Measurements from ENCODE around the gene CRYZL1. TPM values are rescaled to one million over a fixed set of nuclear protein-coding genes. Genes with fewer than 3 reads are reported as not detected.
A peak's percentile ranks its signal among the peaks of the same experiment; 100 is the strongest.
"Not testable (repeated sequence)": the region's sequence is repeated elsewhere in the genome, so short reads cannot be mapped to it uniquely, and the experiment has no call there.

The CRYZL1 gene
- total and polyA plus RNA-seq, 4 experiments from 2014 or later: 34.4 to 64.2 (median 51.3) TPM

GRCh38 chr21:33626151-33626550, 15.4 kb downstream of the CRYZL1 start:
- ChIA-PET POLR2A (ENCODE audit: partially characterized antibody) (interaction anchor here (0.7 kb wide), 1 partner anchor 855 kb away, joined by 3 read pairs; no protein-coding TSS in a partner anchor), CTCF (ENCODE audit: partially characterized antibody) (interaction anchor here (2.7 kb wide), 1 partner anchor 21 kb away, joined by 15 read pairs; no protein-coding TSS in a partner anchor)
- H3K4me1 Mint-ChIP-seq; H3K27ac ChIP-seq (ENCODE audit: low read depth, low read length); intact Hi-C loops (cut with micrococcal nuclease); H3K9me3 ChIP-seq (ENCODE audit: control insufficient read depth in 1 of 2, low read length in 2 of 2); H3K4me3 ChIP-seq (ENCODE audit: low read length in 2 of 2); H3K27ac Mint-ChIP-seq; H3K4me1 ChIP-seq (ENCODE audit: insufficient read depth, low read length); H3K27me3 ChIP-seq (ENCODE audit: insufficient read depth, low read length); DNase-seq; H3K27me3 Mint-ChIP-seq; H3K4me3 Mint-ChIP-seq; H3K9me3 Mint-ChIP-seq: not testable (repeated sequence)
- peaks cover 17% of the 10 kb centered on the region for H3K36me3 ChIP-seq (ENCODE audit: insufficient read depth, low read length)
- H3K36me3 Mint-ChIP-seq: peaks cover 16 to 38% of the 10 kb centered on the region in 2 donors

GRCh38 chr21:33622253-33622652, 19.3 kb downstream of the CRYZL1 start:
- no peak for DNase-seq
- Histone ChIP-seq H3K9me3 (ENCODE audit: control insufficient read depth in 1 of 2, low read length in 2 of 2) (no peaks in the 10 kb centered on the region), H3K36me3 (ENCODE audit: insufficient read depth, low read length) (peaks cover 13% of the 10 kb centered on the region), H3K27me3 (ENCODE audit: insufficient read depth, low read length) (no peaks in the 10 kb centered on the region), H3K4me3 (ENCODE audit: low read length in 2 of 2) (no peak overlapping the region), H3K27ac (ENCODE audit: low read depth, low read length) (no peak overlapping the region), H3K4me1 (ENCODE audit: insufficient read depth, low read length) (no peaks in the 10 kb centered on the region)
- Mint-ChIP-seq H3K9me3 (peaks cover 0 to 2% (median 0%) of the 10 kb centered on the region in 8 donors), H3K4me3 (no peak overlapping the region), H3K36me3 (peaks cover 31 to 43% of the 10 kb centered on the region in 2 donors), H3K27ac (peak overlapping the region in 3 of 7 donors; percentile 13 to 57 (median 50)), H3K27me3 (no peaks in the 10 kb centered on the region), H3K4me1 (peaks cover 0 to 3% (median under 1%) of the 10 kb centered on the region in 4 donors)
- POLR2A ChIA-PET (ENCODE audit: partially characterized antibody): no interaction called here
- CTCF ChIA-PET (ENCODE audit: partially characterized antibody): interaction anchor here (0.5 to 1.6 kb wide), 2 partner anchors 17 to 246 kb away, joined by 3 to 13 read pairs; no protein-coding TSS in a partner anchor
- intact Hi-C loops (cut with micrococcal nuclease): no loop called here

DNA sequence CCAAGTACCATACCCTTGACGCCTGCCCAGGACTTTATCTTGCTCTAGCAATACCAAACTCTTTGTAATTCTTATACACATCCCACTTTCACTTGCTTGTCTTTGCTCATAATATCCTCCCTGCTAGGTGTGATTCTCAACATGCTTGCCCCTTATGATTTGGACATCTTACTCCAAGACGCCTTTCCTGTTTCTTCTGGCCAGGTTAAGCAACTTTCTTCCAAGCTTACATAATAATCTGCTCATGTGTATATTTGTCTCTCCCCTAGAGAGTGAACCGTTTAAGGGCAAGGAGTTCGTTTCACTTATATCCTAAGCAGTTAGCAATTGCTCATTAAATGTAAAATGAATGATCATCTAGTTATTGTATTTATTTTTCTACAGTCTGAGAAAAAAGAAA, 21.8 kb downstream of the CRYZL1 start:
- no peaks in the 10 kb centered on the region for H3K27me3 Mint-ChIP-seq

DNA sequence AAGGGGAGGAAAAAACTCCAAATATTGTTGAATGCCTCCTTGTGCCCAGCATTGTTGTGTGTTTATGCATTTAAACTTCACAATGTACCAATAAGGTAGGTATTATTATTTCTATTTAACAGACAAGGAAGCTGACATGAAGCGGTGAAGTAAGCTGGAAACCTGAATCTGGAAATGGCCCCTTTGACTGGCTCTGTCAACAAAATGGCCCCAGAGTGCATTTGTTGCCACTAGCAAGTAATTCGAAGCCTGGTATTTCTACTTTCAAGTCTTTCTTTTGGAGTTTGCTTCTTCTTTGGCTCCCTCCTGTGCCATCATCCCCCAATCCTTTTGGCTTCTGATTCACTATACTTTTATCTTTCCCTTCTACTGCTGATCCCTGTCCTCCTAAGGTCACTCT, 23.1 kb downstream of the CRYZL1 start:
- ChIA-PET CTCF (ENCODE audit: partially characterized antibody) (interaction anchor here (3.0 kb wide), 1 partner anchor 12 kb away, joined by 19 read pairs; no protein-coding TSS in a partner anchor), POLR2A (ENCODE audit: partially characterized antibody) (no interaction called here)
- Mint-ChIP-seq H3K27ac (peak overlapping the region in 2 of 7 donors; percentile 20 to 86), H3K36me3 (peaks cover 31 to 56% of the 10 kb centered on the region in 2 donors), H3K4me1 (no peaks in the 10 kb centered on the region), H3K4me3 (no peak overlapping the region), H3K9me3 (peaks cover 0 to 2% (median 0%) of the 10 kb centered on the region in 8 donors), H3K27me3 (no peaks in the 10 kb centered on the region)
- intact Hi-C loops (cut with micrococcal nuclease): no loop called here
- Histone ChIP-seq H3K4me1 (ENCODE audit: insufficient read depth, low read length) (no peaks in the 10 kb centered on the region), H3K4me3 (ENCODE audit: low read length in 2 of 2) (no peak overlapping the region), H3K9me3 (ENCODE audit: control insufficient read depth in 1 of 2, low read length in 2 of 2) (no peaks in the 10 kb centered on the region), H3K27ac (ENCODE audit: low read depth, low read length) (no peak overlapping the region), H3K36me3 (ENCODE audit: insufficient read depth, low read length) (peaks cover 8% of the 10 kb centered on the region), H3K27me3 (ENCODE audit: insufficient read depth, low read length) (no peaks in the 10 kb centered on the region)
- DNase-seq: no peak

More for the DNA sequence above, 21.8 kb downstream of the CRYZL1 start:
- Histone ChIP-seq H3K4me3 (ENCODE audit: low read length in 2 of 2) (no peak overlapping the region), H3K27ac (ENCODE audit: low read depth, low read length) (no peak overlapping the region), H3K36me3 (ENCODE audit: insufficient read depth, low read length) (peaks cover 13% of the 10 kb centered on the region), H3K27me3 (ENCODE audit: insufficient read depth, low read length) (no peaks in the 10 kb centered on the region), H3K9me3 (ENCODE audit: control insufficient read depth in 1 of 2, low read length in 2 of 2) (no peaks in the 10 kb centered on the region), H3K4me1 (ENCODE audit: insufficient read depth, low read length) (no peaks in the 10 kb centered on the region)
- H3K36me3 Mint-ChIP-seq: peaks cover 30 to 52% of the 10 kb centered on the region in 2 donors
- ChIA-PET CTCF (ENCODE audit: partially characterized antibody) (interaction anchor here (3.0 kb wide), 1 partner anchor 14 kb away, joined by 19 read pairs; no protein-coding TSS in a partner anchor), POLR2A (ENCODE audit: partially characterized antibody) (no interaction called here)
- no peak overlapping the region for H3K4me3 Mint-ChIP-seq
- DNase-seq: no peak
- H3K4me1 Mint-ChIP-seq: no peaks in the 10 kb centered on the region
- H3K27ac Mint-ChIP-seq: peak overlapping the region in 1 of 7 donors; percentile 55
- intact Hi-C loops (cut with micrococcal nuclease): no loop called here
- H3K9me3 Mint-ChIP-seq: peaks cover 0 to 2% (median 0%) of the 10 kb centered on the region in 8 donors

GRCh38 chr21:33617565-33617964, 24.0 kb downstream of the CRYZL1 start:
- peaks cover 33 to 58% of the 10 kb centered on the region in 2 donors for H3K36me3 Mint-ChIP-seq
- H3K36me3 ChIP-seq (ENCODE audit: insufficient read depth, low read length); POLR2A ChIA-PET (ENCODE audit: partially characterized antibody); H3K27ac Mint-ChIP-seq; H3K4me3 ChIP-seq (ENCODE audit: low read length in 2 of 2); H3K4me3 Mint-ChIP-seq; H3K27me3 ChIP-seq (ENCODE audit: insufficient read depth, low read length); H3K9me3 ChIP-seq (ENCODE audit: control insufficient read depth in 1 of 2, low read length in 2 of 2); H3K9me3 Mint-ChIP-seq; intact Hi-C loops (cut with micrococcal nuclease); H3K27ac ChIP-seq (ENCODE audit: low read depth, low read length); DNase-seq; CTCF ChIA-PET (ENCODE audit: partially characterized antibody); H3K4me1 ChIP-seq (ENCODE audit: insufficient read depth, low read length); H3K27me3 Mint-ChIP-seq; H3K4me1 Mint-ChIP-seq: not testable (repeated sequence)

DNA sequence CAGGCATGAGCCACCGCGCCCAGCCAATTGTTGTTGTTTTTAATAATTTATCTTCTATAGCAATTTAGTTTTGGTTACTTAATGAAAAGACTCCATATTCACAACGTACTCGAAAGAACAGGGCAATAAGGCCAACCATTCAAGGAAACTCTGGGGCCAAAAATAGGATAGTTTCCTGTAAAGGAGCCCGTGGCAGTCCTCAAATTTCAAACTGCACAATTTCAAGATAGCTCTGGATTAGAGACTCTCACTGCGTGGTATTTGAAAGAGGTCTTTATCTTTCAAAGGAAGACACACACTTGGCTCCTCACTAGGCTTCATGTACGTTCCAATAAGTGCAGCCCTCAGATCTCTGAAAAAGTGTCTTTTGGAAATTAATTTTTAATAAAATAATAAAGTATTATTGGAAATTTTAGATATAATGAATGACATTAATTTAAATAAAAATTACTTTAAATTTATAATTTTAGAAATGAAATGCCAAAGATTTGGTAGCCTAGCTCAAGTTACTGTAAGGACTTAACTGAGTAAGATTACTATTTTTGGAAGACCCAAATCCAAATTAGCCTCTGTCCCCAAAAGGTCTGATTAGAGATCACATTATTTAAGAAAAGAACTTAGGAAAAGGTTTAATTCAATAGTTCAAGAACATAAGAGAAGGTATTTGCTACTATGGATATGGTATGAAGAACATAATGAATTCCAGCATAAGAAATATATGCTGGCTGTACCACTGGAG, 30.4 kb downstream of the CRYZL1 start:
- Mint-ChIP-seq H3K27me3 (no peaks in the 10 kb centered on the region), H3K9me3 (no peaks in the 10 kb centered on the region), H3K4me3 (no peak overlapping the region), H3K4me1 (no peaks in the 10 kb centered on the region), H3K36me3 (peaks cover 3 to 41% of the 10 kb centered on the region in 2 donors), H3K27ac (peak overlapping the region in 4 of 7 donors; percentile 29 to 62 (median 57))
- POLR2A ChIA-PET (ENCODE audit: partially characterized antibody): interaction anchor here (0.6 to 1.3 kb wide), 2 partner anchors 17 to 23 kb away, joined by 3 read pairs; partner anchors contain the start of gene DONSON
- Histone ChIP-seq H3K4me3 (ENCODE audit: low read length in 2 of 2) (no peak overlapping the region), H3K9me3 (ENCODE audit: control insufficient read depth in 1 of 2, low read length in 2 of 2) (no peaks in the 10 kb centered on the region), H3K36me3 (ENCODE audit: insufficient read depth, low read length) (peaks cover 10% of the 10 kb centered on the region), H3K4me1 (ENCODE audit: insufficient read depth, low read length) (no peaks in the 10 kb centered on the region), H3K27ac (ENCODE audit: low read depth, low read length) (no peak overlapping the region), H3K27me3 (ENCODE audit: insufficient read depth, low read length) (no peaks in the 10 kb centered on the region)
- intact Hi-C loops (cut with micrococcal nuclease): no loop called here
- CTCF ChIA-PET (ENCODE audit: partially characterized antibody): no interaction called here
- peak in 1 of 5 donors; percentile 5 for DNase-seq

DNA sequence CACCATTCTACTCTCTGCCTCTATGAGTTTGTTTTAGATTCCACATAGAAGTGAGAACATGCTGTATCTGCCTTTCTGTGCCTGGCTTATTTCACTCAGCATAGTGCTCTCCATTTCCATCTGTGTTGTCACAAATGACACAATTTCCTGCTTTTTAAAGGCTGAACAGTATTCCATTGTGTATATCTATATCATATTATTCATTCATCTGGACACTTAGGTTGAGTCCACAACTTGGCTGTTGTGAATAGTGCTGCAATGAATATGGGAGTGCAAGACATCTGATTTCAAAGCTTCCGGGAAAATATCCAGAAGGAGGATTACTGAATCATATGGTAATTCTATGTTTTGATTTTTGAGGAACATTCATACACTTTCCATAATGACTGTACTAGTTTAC, 33.0 kb downstream of the CRYZL1 start:
- CTCF ChIA-PET (ENCODE audit: partially characterized antibody): interaction anchor here (0.7 to 2.6 kb wide), 5 partner anchors 16 to 668 kb away, joined by 3 to 11 read pairs (median 4); partner anchors contain the start of gene DONSON
- H3K4me1 Mint-ChIP-seq: peaks cover 0 to 5% (median 3%) of the 10 kb centered on the region in 4 donors

More for the DNA sequence above, 33.0 kb downstream of the CRYZL1 start:
- no peak overlapping the region for H3K4me3 Mint-ChIP-seq
- intact Hi-C loops (cut with micrococcal nuclease): loop anchor here (5.0 kb wide), 2 partner anchors 161 to 956 kb away; no protein-coding TSS in a partner anchor
- DNase-seq: no peak
- POLR2A ChIA-PET (ENCODE audit: partially characterized antibody): no interaction called here
- Histone ChIP-seq H3K4me3 (ENCODE audit: low read length in 2 of 2) (no peak overlapping the region), H3K27me3 (ENCODE audit: insufficient read depth, low read length) (no peaks in the 10 kb centered on the region), H3K36me3 (ENCODE audit: insufficient read depth, low read length) (peaks cover 10% of the 10 kb centered on the region), H3K27ac (ENCODE audit: low read depth, low read length) (no peak overlapping the region), H3K9me3 (ENCODE audit: control insufficient read depth in 1 of 2, low read length in 2 of 2) (no peaks in the 10 kb centered on the region), H3K4me1 (ENCODE audit: insufficient read depth, low read length) (no peaks in the 10 kb centered on the region)
- no peaks in the 10 kb centered on the region for H3K9me3 Mint-ChIP-seq
- H3K27ac Mint-ChIP-seq: peak overlapping the region in 2 of 7 donors; percentile 21 to 47
- H3K36me3 Mint-ChIP-seq: peaks cover 4 to 31% of the 10 kb centered on the region in 2 donors
- H3K27me3 Mint-ChIP-seq: no peaks in the 10 kb centered on the region
